HG03039 (cell line): ENCODE measurements around the gene VPS45.
A peak's percentile ranks its signal among the peaks of the same experiment; 100 is the strongest.
"Not testable (repeated sequence)": the region's sequence is repeated elsewhere in the genome, so short reads cannot be mapped to it uniquely, and the experiment has no call there.

Experiments
- ATAC-seq: cut with Tn5 transposase; IDR thresholded peaks from one replicate; pipeline ENCODE4 v1.9.1; 2021; ENCODE audit warnings: mild to moderate bottlenecking, moderate library complexity; ENCODE audit not compliant: unreplicated experiment

The VPS45 gene, protein sequence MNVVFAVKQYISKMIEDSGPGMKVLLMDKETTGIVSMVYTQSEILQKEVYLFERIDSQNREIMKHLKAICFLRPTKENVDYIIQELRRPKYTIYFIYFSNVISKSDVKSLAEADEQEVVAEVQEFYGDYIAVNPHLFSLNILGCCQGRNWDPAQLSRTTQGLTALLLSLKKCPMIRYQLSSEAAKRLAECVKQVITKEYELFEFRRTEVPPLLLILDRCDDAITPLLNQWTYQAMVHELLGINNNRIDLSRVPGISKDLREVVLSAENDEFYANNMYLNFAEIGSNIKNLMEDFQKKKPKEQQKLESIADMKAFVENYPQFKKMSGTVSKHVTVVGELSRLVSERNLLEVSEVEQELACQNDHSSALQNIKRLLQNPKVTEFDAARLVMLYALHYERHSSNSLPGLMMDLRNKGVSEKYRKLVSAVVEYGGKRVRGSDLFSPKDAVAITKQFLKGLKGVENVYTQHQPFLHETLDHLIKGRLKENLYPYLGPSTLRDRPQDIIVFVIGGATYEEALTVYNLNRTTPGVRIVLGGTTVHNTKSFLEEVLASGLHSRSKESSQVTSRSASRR

DNA sequence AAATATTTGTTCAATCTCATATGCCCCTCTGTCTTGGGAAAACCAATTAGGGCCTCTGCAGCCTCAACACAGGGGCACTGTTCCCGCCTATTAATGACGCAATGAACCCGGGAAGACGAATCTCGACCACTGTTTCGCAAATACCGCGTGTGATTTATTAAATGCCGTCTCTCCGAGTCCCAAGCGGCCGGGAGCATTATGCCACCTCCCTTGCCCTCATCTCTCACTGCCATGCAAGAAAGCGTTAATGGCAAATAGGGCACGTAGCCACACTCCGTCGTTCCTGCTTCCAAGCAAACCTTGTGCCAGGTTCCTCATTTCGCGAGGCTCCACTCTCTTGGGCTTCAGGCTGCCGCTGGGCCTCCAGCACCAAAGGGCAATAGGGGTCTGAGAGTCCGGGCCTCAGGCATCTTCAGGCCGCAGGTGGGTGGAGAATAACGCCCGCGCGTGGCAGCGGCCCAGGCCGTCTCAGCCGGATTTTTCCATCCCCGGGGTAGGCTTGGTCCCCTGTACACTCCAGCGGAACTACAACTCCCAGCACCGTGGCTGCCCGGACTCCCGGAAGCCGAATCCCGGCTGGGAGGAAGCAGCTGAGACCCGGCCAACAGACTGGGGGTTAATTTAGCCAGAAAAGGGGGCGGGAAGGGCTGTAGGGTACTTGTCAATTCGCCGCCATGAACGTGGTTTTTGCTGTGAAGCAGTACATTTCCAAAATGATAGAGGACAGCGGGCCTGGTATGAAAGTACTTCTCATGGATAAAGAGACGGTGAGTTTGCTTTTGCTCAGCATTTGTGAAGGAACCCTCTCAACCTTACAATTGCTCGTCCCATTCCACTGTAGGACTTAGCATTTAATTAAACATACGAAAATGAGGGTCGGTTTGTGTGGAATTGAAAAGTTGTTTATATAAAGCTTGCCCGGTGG is at the start of gene VPS45:
TSS of gene VPS45 (plus strand) at position 593 of the 925 bp plus-strand sequence. CDS start at position 675, 82 bp downstream.
- ATAC-seq = peak; percentile 79

DNA sequence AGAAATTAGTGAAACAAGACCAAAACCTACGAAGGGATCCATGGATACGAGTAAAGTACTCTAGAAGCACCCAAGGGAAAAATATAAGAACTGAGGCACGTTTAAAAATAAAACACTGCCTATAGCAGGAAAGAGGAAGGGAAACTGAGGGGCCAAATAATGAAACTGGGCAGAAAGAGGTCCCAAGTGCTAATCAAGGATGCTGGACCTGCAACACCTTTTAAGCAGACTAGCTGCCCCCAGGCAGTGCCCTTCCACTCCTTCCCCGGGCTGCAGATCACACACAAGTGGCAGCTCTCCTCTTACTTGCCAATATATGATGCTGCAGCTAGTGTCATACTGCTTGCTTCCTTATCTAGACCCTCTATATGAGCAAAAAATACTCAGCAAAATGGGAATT is 49.4 kb upstream of the VPS45 start:
- ATAC-seq = no peak

DNA sequence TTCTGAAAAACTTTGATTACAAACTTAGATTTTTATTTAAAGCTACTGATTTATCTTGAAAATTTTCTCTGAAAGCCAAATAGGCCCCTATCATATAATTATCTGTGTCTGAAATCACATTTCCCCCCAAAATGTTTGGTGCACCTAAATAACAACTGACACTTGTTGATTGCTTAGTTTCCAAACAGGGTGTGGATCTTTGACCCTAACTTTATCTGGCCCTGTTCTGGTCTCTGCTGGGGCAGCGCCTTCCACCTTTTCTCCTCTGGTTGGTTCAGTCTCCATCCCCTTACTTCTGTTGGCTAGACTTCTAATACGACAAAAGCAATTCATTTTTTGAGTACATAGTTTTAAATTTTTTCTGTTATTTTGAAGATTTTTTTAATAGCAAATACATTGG is 46.9 kb upstream of the VPS45 start:
- no peak for ATAC-seq

DNA sequence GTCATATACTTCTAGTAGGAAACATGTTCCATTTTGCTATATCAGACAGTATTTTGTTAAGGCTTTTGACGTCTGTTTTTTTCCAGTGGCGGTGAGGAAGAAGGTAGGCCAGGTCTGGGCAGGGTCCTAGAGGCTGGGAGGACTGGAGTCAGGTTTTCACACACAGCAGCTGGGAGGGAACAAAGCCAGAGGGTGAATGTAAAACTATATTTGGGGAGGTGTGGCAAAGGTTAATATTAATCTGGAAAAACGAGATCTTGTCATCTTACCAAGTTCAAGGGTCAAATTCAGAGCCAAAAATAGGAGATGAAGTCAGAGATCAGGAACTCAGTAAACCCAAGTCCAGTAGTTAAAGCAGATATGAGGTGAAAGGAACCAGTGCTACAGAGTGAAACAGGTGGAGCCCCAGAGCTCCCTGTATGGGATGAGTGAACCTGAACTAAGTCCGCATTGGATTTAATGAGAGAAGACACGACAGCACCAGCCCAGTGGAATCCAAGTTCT is 46.3 kb upstream of the VPS45 start:
- ATAC-seq = no peak

DNA sequence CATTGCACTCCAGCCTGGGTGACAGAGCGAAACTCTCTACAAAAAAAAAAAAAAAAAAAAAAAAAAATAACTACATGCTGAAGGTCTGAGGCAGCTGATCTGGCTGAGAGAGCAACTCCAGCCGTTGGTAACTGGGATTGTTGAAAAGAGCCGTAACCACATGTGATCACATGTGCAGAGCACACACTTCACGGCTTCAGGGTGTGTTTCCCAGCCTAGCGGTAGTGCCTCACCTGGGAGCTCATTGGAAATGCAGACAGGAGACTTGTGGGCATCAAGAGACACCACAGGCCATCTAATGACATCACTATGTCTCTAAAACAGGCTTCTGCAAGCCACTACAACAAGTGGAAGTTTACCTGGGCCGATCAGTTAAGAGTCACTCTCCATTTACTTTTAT is 45.2 kb upstream of the VPS45 start:
- ATAC-seq = no peak

DNA sequence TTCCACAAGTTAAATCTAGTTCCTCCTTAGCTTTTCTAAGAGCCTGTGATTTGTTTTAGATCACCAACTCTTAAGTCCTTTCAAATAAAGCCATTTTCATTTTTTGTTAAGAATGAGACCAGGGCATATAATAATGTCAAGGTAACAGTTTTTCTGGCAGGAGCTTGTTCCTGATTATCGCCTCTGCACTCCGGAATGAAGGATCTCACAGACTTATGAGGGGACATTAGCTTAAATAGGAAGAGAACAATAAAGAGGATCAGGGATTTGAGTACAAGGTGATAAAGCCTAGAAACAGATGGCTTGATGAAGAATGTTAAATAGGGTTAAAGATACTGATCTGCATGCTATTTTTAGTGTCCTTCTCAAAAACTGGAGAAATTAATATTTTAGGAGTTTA is 43.4 kb upstream of the VPS45 start:
- ATAC-seq = no peak

DNA sequence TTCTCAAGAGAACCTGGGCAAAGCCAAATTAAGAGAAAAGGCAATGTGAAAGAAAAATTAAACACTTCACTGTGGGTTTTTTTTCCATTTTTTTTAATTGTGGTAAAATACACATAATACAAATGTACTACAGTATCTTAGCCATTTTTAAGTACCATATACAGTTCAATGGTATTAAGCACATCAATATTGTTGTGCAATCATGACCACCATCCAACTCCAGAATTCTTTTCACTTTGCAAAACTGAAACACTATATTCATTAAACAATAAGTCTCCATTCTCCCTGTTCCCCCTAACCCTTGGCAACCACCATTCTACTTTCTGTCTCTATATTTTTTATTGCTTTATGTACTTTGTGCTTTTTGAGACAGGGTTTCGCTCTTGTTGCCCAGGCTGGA is 39.3 kb upstream of the VPS45 start:
- ATAC-seq = no peak

DNA sequence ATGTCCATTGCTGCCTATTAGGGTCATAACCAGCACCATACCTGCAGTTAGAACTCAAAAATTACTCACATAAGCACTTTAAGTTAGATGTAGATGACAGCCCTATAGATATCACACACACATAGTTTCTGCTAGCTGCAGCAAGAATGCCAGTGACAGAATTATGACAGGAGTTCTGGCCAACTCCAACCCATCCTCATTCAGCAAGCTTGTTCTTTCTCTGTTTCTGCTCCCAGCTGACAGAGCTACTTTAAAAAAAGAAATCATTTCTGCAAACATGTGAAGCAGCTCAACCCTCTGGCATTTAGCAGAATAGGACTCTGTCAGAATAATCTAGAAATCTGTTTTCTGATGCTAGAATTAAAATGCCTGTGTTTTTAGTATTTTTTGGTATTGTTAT is 33.2 kb upstream of the VPS45 start:
- no peak for ATAC-seq

DNA sequence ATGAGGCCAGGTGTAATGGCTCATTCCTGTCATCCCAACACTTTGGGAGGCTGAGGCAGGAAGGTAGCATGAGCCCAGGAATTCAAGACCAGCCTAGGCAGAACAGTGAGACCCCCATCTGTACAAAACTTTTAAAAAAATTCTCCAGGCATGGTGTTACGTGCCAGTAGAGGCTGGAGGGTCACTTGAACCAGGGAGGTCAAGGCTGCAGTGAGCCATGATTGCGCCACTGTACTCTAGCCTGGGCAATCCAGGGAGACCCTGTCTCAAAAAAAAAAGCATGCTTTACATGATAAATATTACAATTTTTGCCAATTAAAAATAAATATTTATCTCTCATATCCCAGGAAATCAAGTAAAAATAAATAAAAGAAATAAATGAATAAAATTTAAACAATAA is 17.6 kb upstream of the VPS45 start:
- no peak for ATAC-seq

DNA sequence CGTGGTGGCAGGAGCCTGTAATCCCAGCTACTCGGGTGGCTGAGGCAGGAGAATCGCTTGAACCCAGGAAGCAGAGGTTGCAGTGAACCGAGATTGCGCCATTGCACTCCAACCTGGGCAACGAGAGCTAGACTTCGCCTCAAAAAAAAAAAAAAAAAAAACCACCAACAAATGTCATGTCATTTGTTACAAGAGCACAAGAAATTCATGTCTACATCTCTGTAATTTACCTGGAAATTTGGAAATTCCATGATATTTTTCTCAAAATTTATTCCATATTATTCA is 16.5 kb upstream of the VPS45 start:
- ATAC-seq = no peak

DNA sequence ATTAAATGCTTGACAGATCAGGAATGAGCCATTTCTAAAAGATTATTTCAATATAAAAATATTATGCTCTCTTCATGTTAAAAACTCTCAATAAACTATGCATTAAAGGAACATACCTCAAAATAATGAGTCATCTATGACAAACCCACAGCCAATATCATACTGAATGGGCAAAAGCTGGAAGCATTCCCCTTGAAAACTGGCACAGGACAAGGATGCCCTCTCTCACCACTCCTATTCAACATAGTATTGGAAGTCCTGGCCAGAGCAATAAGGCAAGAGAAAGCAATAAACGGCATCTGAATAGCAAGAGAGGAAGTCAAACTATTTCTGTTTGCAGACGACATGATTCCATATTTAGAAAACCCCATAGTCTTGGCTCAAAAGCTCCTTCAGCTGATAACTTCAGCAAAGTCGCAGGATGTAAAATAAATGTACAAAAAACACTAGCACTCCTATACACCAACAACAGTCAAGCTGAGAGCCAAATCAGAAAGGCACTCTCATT is 15.6 kb upstream of the VPS45 start:
- ATAC-seq = not testable (repeated sequence)

DNA sequence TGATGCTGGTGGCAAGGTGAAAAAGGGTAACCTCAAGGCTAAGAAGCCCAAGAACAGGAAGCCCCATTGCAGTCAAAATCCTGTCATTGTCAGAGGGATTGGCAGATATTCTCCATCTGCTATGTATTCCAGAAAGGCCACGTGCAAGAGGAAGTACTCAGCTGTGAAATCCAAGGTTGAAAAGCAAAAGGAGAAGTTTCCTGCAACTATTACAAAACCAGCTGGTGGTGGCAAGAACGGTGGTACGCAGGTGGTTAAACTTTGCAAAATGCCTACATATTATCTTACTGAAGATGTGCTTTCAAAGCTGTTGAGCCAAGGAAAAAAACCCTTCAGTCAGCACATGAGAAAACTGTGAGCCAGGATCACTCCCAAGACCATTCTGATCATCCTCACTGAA is 13.7 kb upstream of the VPS45 start:
- no peak for ATAC-seq

DNA sequence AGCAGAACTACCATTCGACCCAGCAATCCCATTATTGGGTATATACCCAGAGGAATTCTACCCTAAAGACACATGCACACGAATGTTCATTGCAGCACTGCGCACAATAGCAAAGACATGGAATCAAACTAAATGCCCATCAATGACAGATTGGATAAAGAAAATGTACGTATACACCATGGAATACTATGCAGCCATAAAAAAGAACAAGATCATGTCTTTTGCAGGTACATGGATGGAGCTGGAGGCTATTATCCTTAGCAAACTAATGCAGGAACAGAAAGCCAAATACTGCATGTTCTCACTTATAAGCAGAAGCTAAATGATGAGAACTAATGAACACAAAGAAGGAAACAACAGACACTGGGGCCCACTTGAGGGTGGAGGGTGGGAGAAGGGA is 12.1 kb upstream of the VPS45 start:
- ATAC-seq = not testable (repeated sequence)

DNA sequence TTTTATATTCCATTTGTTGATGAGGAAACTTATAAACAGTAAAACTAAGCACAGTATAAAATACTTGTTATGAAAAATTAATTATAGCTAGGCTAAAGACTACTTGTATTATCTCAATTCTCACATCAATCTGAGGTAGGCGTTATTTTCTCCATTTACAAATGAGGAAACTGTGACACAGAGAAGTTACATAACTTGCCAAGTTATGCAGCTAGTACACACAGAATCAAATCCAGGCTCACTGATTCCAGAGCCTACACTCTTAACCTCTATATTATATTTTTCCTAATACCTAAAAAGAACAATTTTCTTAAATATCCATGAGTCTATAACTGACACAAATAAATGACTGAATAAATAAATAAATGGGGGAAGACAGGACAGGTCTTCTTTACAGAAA is 11.2 kb upstream of the VPS45 start:
- no peak for ATAC-seq

DNA sequence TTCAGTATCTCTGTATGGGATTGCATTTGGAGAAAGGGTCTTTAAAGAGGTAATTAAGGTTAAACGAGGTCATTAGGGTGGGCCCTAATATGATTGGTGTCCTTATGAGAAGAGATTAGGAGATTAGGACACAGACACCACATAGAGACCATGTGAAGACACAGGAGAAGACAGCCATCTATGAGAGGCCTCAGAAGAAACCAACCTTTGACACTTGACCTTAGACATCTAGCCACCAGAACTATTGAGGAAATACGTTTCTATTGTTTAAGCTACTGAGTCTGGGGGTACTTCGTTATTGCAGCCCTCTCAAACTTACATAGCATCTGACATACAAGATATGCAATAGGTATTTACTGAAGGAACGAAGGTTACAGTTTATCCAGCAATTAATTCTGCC is 7.3 kb upstream of the VPS45 start:
- no peak for ATAC-seq

DNA sequence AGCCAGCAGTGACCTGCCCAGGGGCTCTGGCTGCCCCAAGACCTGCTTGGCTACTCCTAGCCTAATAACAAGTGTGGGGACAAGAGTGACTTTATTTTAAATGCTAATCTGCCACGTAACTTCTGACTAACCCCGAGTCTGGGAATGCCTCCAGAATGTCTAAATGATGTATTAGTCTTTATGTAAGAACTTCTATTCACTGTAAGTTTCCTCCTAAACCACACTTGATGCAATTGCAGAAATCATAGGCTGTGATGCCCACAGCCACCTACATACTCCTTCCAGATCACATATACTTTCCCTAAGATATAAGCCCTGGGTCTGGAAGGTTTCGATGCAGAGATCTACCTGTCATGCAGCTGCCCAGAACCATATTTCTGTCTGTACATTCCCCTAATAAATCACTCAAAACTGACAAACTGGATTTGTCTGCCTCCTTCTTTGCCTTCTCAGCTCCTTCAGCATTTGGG is 5.9 kb upstream of the VPS45 start:
- ATAC-seq = no peak

DNA sequence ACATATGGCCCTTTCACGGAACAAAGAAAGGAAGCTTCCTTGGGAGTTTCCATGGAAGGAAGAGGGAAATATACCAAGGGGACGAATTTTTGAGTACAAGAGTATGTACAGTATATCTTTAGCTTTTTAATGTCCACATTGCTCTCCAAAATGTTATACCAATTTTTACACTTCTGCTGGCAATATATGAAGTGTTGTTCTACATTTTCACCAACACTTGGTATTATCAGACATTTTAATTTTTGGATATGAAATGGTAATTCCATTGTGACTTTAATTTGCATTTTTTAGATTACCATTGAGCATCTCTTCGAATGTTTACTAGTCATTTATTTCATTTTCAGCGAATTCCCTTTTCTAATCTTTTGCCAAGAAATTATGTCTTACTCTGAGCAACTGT is 5.5 kb upstream of the VPS45 start:
- no peak for ATAC-seq

DNA sequence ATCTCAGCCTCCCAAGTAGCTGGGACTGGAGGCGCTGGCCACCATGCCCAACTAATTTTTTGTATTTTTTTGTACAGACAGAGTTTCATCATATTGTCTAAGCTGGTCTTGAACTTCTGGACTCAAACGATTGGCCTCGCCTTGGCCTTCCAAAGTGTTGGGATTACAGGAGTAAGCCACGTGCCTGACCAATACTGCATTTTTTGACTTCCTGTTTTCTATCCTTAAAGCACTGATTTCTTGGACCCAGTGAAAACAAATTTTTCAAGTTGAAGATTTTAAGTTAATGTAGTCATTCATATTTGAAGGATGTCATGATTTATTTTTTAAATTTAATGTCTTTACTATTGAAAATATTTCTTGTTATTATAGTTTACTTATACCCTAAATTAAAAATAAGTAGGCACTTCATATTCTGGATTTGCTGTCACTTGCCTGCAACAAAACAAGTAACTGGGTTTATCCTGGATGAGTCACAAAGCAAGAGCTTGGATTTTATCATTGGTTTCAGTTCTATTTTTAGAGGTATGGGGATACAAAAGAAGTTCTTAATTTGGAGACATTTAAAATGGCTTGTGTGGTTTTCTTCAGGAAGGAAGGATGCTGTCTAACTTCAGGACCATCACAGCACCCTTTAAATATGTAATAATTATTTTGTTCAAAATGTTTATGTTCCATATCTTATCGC is 2.2 kb upstream of the VPS45 start:
- no peak for ATAC-seq

DNA sequence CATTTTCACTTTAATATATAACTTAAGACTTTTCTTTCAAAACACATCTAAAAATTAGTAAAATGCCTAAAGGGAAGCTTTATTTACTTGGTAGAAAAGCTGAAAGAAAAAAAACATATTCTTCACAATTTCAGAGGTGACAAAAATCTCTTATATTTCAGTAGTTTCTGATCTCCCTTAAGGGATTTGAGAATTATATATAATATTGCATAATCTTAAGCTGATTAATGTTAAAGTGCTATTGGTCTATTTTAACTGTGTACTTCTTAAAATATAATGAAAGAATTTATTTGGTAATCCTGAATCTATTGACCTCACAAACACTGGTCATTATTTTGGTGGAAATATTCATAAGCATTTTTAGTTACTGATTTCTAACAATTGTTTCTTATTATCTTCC is 1.2 kb upstream of the VPS45 start:
- ATAC-seq = no peak

DNA sequence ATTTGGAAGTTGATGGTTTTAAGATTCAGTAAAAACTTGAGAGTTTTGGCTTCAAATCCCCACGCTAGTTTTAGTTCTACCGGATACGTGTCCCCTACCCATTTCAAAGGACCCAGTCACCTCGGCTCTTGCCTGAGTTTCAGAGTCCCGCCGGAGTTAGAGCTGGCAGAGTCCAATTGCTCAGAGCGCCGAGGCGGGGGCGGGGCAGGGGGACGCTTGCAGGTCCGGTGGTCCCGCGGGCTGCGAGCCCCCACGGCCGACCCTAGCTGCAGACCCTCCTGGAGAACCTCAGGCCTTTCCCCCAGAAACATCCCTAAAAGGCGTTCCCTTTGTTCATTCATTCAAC is 765 bp upstream of the VPS45 start:
- peak; percentile 30 for ATAC-seq

DNA sequence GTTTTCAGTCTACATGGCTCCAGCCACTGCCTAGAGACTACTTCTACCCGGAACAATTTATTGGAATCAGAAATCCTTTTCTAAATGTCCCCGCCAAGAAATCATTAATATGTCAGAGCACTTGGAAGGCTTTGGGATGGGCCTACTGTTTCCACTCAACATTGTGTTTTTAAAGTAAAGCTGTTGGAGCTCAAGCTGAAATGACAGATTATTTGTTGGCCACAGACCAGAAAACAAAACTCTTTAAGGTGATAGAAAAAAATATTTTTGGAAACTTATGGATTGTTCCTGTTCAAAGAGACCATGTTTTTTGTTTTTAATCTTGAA is 496 bp downstream of the VPS45 start:
- no peak for ATAC-seq
